Measurements from ENCODE around the gene AKNA.

AKNA gene

DNA sequence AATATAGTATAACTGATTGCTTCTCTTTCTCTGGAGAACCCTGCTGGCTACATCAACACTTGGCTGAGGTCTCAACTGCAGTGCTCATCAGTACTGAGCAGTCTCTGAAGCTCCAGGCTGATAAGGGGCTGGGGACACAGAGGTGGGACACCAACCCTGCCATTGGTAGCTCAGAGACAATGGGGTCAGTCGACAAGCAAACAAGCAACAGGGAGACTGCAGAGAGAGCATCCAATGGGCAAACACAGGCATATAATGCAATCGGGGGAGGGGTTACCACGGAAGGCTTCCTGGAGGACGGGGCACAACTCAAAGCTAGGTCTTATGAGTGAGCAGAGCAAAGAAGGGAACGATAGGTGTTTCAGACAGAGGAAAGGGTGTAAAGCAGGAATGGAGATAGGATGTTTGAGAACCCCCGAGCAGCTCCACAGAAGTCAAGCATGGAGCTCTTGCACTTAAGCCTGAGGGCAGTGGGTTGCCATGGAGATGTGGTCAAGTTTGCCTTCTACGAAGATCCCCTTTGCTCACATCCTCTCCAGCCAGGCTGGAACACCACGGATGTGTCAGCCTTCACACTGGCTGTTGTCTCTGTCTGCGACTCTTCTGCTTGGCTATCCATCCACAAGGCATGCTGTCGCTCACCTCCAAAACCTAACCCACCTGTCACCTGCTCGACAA, 21.5 kb upstream of the AKNA start:
- no peaks in the 10 kb centered on the region for H3K9me3 Mint-ChIP-seq
- H3K4me1 Mint-ChIP-seq, result peaks cover 32% of the 10 kb centered on the region
- TF ChIP-seq CTCF (IDR thresholded peaks at IDR 0.05), result no peak
- no peak overlapping the region for H3K4me3 Mint-ChIP-seq
- H3K36me3 Mint-ChIP-seq (ENCODE audit: low read depth), result no peaks in the 10 kb centered on the region
- no peak for DNase-seq
- no peak overlapping the region for H3K27ac Mint-ChIP-seq
- peaks cover 7% of the 10 kb centered on the region for H3K27me3 Mint-ChIP-seq (ENCODE audit: low read depth, poor library complexity)

- TF ChIP-seq CTCF (IDR thresholded peaks at IDR 0.05), result no peak
- Mint-ChIP-seq H3K9me3 (no peaks in the 10 kb centered on the region), H3K4me1 (peaks cover 26% of the 10 kb centered on the region), H3K36me3 (ENCODE audit: low read depth) (no peaks in the 10 kb centered on the region), H3K27me3 (ENCODE audit: low read depth, poor library complexity) (peaks cover 7% of the 10 kb centered on the region), H3K4me3 (no peak overlapping the region), H3K27ac (no peak overlapping the region)
- no peak for DNase-seq
Measured at GRCh38 chr9:114408645-114409044, 20.9 kb upstream of the AKNA start.

GRCh38 chr9:114407889-114408288, 20.1 kb upstream of the AKNA start:
- Mint-ChIP-seq H3K9me3 (no peaks in the 10 kb centered on the region), H3K27me3 (ENCODE audit: low read depth, poor library complexity) (peaks cover 3% of the 10 kb centered on the region), H3K27ac (no peak overlapping the region), H3K4me3 (no peak overlapping the region), H3K4me1 (peaks cover 19% of the 10 kb centered on the region), H3K36me3 (ENCODE audit: low read depth) (no peaks in the 10 kb centered on the region)
- DNase-seq, result no peak
- no peak for TF ChIP-seq CTCF (IDR thresholded peaks at IDR 0.05)

DNA sequence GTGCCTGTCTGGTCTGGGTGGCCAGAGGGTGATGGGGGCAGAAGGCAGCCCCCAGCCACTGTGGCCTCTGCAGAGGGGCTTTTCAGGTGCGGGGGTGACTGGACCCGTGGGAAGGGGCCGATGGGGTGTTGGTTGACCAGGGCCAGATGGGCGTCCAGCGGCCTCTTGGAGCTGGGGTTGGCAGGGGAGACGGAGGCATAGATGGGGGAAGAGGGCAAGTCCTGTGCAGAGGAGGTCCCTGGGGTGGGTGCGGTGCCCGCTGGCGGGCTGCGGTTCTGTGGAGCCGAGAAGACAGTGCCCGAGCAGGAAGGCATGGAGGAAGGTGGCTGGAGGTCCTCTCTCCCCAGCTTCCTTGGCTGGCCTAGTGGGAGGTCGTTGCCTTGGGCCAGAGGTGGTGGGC, 18.7 kb upstream of the AKNA start:
- no peak overlapping the region for H3K27ac Mint-ChIP-seq
- no peaks in the 10 kb centered on the region for H3K36me3 Mint-ChIP-seq (ENCODE audit: low read depth)
- no peak overlapping the region for H3K4me3 Mint-ChIP-seq
- H3K27me3 Mint-ChIP-seq (ENCODE audit: low read depth, poor library complexity), result peaks cover 9% of the 10 kb centered on the region
- TF ChIP-seq CTCF (IDR thresholded peaks at IDR 0.05), result no peak
- peaks cover 23% of the 10 kb centered on the region for H3K4me1 Mint-ChIP-seq
- H3K9me3 Mint-ChIP-seq, result no peaks in the 10 kb centered on the region
- DNase-seq, result no peak

DNA sequence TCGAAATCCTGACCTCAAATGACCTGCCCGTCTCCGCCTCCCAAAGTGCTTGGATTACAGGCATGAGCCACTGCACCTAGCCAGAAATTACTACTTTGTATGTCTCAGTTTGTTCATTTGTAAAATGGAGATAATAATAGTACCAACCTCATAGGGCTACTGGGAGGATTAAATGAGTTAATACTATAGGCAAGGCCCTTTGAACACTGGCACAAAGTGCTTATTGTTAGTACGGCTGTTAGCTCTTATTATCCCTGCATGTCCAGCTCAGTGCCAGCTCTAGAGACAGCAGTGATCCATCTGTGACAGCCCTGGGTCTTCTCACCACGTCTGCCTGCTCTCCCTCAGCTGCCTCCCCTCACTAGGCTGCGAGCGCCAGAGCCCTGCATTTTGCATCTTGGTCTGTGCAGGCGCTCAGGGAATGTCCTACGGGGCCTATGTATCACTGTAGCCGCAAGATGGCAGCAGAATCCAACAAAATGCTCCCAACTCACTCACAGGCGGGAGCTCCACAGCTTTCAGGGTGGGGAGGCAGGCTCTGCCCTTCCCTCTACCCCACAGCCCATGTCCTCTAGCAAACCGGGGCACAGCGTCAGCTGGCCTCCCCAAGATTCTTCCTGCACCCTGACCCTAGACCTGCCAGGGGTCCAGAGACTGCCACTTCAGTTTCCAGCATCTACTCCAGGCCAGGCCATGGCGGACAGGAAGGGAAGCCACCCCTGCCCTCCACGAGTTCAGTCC, 17.7 kb upstream of the AKNA start:
- Mint-ChIP-seq H3K9me3 (no peaks in the 10 kb centered on the region), H3K27ac (no peak overlapping the region), H3K4me3 (no peak overlapping the region)

More for the DNA sequence above, 17.7 kb upstream of the AKNA start:
- H3K36me3 Mint-ChIP-seq (ENCODE audit: low read depth), result no peaks in the 10 kb centered on the region
- peaks cover 6% of the 10 kb centered on the region for H3K27me3 Mint-ChIP-seq (ENCODE audit: low read depth, poor library complexity)
- peak; percentile 78 for DNase-seq
- H3K4me1 Mint-ChIP-seq, result peaks cover 25% of the 10 kb centered on the region
- peak; percentile 77 for TF ChIP-seq CTCF (IDR thresholded peaks at IDR 0.05)

Measured in nephron progenitor cell (in vitro differentiated cells).